Kasumi-1 (cell line): ENCODE measurements around the gene ST6GAL1.

Experiments
- DNase-seq, 2 experiments: peaks; one replicate each; lab custom pipeline; 2025; lab: John Stamatoyannopoulos, UW

The ST6GAL1 gene

DNA sequence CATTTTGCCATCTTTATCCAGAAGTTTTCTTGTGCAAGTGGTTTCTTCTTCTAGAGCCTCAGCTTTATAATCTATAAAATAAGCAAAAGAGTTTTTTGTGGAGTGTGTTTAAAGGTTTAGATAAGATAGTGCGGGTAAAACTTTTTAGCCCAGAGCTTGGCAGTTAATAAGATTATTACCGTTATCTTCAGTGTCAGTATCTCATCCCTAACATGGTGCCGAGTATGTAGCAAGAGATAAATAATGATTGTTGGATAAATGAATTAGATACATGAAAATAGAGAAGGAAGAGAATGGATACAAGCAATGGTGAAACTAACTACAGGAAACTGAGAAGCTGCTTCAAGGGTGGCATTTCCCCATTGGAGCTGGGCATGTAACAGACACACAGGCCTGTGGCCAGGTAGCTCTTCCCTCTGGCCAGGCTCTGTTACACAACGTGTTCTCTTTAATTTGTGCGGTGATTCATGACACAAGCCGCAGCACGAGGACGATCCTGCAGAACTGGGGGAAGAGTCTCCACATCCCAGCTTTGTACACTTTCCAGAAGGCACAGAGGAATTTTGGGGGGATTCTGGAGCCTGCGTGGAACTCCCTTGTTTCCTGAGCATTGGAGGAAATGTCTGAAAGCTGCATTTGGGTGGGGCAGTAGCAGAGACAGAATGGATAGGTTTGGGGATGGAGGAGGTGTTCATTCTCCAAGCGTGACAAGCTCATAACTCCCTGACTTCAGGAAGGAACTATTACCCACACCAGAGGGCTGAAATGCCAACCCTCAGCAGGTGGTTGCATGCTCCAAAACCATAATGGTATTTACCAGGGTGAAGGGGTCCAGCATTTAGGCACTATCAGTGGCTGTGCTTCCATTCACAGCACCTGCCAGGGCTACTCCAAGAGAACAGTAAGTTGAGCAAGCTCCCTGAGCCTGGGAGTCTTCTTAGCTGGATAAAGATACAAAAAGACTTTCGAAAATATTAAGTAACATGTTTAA is 14.2 kb upstream of the ST6GAL1 start:
- peak in 1 of 2 experiments; percentile 6 for DNase-seq

GRCh38 chr3:186917512-186918312 is 12.6 kb upstream of the ST6GAL1 start:
- DNase-seq: no peak

GRCh38 chr3:186920301-186920700 is 10.0 kb upstream of the ST6GAL1 start:
- no peak for DNase-seq

DNA sequence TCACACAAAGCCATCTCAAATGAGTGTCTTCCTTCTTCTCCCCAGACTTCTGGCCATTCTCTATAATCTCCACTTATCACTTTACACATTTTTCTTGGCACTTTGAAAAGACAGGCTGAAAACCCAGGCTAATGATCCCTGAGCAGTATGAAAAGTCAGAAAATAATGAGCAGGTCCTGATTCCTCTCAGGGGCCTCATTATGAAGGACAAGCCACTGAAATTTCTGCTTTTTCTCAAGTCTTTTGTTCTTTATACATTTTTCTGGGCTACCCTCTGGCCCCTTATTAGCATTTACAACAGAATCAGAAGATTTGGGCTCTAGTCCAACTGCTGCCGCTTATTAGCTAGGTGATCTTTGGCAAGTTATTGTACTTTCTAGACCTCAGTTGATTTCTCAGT is 9.5 kb upstream of the ST6GAL1 start:
- DNase-seq: no peak

DNA sequence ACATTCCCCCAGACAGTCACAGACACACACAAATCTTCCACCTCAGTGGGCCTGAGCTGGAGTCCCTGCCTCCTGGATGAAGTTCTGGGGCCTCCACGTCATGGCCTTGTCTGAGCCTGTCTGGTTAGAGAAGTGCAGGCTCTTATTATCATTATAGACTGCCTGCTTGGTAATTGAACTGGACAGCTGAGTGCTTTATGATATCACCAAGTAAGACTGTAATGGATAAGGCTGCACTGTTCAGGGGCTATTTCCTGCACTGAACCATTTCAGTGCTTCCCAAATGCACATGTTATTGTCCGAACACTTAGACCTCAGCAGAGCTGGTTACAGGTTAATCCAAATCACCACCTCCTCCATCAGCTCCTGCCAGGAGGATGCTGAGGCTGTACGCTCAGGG is 8.7 kb upstream of the ST6GAL1 start:
- no peak for DNase-seq

DNA sequence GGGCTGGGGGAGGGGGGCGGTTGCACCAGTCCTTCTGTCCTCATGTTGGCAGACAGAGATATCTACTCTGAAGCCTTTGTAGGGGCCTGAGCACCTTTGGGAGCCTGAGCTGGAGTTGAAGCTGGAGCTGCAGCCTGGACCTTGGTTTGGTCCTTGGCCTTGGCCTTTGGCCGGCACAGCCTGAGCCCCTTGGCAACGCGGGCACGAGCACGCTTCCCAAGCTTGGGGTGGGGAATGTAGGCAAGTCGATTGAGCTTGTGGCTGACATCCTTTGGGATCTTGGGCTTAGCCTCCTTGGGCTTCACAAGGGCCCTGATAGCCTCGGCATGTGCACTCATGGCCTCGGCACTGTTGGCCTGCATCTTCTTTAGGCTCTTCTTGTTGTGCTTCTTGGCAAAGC is 8.1 kb upstream of the ST6GAL1 start:
- no peak for DNase-seq

GRCh38 chr3:186922790-186923189 is 7.5 kb upstream of the ST6GAL1 start:
- no peak for DNase-seq

GRCh38 chr3:186923241-186923640 is 7.1 kb upstream of the ST6GAL1 start:
- DNase-seq: no peak

- DNase-seq: no peak
Measured at GRCh38 chr3:186925826-186926225, 4.5 kb upstream of the ST6GAL1 start.

GRCh38 chr3:186929186-186929585 is 1.1 kb upstream of the ST6GAL1 start:
- no peak for DNase-seq

DNA sequence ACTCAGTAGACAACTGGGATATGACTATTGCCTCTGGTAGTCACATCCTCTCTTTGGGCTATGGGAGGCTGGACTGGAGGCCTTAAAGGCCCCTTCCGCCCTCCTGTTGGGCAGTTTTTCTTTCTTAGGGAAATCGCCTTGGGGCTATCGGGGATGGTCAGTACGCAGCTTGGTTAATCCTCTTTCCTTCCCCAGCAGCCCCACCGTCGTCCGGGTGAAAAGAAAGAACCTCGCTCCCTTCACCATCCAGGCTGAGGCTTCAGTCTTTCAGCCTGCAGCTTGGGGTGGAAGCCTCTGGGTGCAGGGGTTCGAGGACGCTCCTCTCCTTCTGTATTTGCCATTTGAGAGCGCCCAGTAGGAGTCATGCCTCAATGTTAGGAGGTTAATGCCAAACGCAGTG is 641 bp upstream of the ST6GAL1 start:
- no peak for DNase-seq

DNA sequence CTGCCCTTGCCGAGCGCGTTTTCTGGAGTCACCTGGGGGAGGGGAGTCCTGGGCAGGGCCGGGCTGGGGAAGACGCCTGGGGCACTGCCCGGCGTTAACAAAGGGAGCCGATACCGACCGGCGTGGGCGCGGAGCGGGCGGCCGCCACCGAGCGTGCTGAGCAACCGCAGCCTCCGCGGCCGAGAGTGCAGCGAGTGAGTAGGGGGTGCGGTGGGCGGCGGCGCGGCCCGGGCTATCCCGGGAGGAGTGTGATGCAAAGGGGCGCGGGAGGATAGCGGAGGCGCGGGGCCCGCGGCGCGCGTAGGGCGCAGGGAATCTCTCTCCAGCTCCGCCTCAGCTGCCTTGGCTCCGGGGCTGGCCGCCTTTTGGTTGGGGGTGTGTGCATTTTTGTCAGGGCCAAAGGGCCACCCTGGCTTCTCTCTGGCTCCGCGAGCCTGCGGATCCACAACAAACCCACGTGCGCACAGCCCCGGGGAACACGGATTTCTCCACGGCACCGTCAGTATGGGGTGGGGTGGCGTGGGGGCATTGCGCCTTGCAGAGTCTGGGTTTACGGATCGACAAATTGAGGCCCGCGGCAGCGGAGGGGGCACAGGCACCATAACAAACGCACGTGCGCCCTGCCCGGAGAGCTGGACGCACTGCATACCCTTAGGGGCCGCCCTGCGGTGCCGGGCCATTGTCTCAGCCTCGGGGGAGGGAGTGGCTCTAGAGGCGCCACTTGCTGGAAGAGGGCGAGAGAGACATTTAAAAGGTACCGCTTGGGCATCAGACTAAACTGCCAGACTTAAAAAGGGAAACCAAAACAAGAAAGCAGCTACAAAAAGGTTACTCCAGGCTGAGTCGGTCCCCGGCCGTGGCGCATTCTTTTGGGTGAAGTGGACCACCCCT is 560 bp downstream of the ST6GAL1 start:
- peak; percentile 80 to 84 for DNase-seq

GRCh38 chr3:186931532-186932280 is 1.4 kb downstream of the ST6GAL1 start:
- peak; percentile 9 to 33 for DNase-seq

DNA sequence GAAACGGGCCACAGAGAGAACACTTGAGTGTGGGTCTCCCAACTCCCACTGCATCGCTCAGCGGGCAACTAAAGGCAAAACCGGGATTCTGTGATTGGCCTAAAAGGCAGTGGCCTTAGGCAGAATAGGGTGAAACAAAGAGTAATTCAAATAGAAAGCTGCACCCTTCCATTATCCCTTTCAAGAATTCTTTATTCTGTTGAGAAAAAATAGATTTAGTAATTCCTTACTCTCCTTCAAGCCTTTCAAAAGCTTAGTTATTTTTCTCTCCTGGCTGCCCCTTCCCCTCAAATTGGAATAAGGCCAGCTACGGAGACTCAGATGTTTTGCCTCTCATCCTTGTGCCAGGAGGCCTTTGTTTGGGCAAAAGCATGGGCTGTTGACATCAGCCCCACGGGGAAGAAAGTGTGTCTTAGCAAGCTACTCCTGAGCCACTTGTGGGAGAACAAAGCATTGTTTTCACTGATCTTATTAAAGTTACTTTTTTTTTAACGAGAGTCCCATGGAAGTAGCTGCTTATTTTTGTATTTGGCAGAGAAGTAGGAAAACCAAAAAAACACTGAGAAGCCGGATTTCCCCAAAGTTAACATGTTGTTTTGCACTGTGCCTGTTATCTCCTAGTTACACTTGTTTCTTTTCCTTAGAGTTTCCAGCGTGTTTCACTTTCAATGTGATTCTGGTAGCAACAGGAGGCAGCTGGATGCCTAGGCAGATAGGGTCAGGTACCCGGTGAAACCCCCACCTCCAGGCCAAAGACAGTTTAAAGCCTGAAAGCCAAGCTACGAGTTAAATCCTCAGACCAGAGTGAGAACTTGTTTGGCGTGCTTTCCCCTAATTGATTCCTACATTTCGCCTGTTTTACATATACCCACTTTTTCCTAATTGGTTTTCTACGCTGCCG is 2.2 kb downstream of the ST6GAL1 start:
- DNase-seq: no peak

DNA sequence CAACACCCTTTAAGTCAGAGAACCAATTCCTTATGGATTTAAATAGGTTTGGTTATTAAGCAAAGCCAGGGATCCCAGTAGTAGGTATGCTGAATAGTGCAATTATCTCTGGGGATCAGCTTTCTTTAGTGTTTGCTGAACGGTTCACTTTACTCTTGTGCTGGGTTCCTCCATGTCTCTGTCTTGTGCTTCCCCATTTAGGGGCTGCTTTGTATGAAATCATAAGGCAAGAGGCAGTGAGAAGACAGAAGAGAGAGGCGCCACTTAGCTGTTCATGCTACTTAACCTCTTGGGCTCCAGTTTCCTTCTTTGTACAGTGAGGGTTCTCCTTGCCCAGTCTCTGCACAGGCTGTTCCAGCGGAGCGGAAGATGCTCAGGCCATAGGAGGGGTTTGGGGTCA is 3.5 kb downstream of the ST6GAL1 start:
- peak; percentile 54 to 59 for DNase-seq

GRCh38 chr3:186935133-186935532 is 4.8 kb downstream of the ST6GAL1 start:
- DNase-seq: no peak

DNA sequence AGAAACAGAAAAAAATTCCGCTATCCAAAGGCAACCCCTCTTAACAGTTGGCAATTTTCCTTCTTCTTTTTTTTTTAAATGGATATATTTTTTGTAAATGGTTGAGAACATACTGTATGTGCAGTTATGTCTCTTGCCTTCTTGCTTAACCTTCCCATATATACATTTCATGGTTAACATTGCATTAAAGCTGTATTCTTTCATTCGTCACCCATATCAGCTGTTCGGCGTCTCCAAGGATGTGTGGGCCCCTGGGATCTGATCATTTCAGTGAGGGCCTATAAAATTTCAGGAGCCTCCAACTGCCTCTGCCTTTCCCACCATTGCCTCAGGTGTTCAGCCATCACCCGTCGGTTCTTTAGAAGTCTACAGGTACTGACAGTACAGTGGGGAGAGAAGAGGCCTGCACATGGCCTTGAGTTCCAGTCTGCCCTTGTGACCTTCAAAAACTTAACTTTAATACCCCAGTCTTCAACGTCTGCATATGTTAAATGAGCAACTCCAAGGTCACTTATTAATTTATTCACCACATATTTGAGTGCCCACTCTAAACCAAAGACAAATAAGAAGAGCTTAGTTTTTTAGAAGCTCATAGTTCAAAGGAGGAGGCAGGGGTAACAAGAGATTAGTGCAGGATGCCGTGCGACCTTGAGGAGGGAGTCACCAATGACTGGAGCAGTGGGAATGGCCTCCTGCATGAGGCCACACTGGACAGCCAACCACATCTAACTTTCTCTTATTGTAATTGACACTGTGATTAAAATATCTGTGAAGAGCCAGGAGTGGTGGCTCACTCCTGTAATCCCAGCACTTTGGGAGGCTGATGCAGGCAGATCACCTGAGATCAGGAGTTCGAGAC is 6.9 kb downstream of the ST6GAL1 start:
- DNase-seq: no peak

- no peak for DNase-seq
Measured at GRCh38 chr3:186938716-186939115, 8.4 kb downstream of the ST6GAL1 start.

- no peak for DNase-seq
Measured at GRCh38 chr3:186939536-186939935, 9.2 kb downstream of the ST6GAL1 start.
